Measurements from ENCODE around the gene TLE4.

DNA sequence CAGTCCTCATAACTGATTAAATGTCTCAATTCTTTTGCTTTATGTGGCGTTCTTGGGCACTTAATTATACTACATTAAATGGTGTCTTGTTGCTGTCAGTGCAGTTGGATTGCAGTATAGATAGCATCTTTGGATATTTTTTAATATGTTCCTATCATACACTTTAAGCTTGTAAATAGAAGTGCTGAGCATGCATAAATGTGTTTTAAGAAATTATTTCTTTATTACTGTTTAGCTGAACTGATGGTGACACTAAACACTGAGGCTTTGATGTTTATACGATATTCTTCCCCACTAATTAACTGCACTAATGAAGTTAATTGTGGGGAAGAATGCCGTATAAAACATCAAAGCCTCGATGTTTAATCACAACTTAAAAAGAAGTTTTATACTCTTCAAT, 116.6 kb downstream of the TLE4 start:
- TF ChIP-seq CTCF (IDR thresholded peaks at IDR 0.05) (no peak), ZFX (IDR thresholded peaks at IDR 0.05; ENCODE audit: borderline replicate concordance) (no peak)
